ENCODE measurements around the gene SLC4A7.
"Not testable (repeated sequence)": the region's sequence is repeated elsewhere in the genome, so short reads cannot be mapped to it uniquely, and the experiment has no call there.

Gene SLC4A7

GRCh38 chr3:27484015-27484844 lies at the start of gene SLC4A7:
Gene SLC4A7 (minus strand): TSS chr3:27484384. CDS start chr3:27484126, 258 bp downstream.
- DNase-seq = peak; percentile 99

DNA sequence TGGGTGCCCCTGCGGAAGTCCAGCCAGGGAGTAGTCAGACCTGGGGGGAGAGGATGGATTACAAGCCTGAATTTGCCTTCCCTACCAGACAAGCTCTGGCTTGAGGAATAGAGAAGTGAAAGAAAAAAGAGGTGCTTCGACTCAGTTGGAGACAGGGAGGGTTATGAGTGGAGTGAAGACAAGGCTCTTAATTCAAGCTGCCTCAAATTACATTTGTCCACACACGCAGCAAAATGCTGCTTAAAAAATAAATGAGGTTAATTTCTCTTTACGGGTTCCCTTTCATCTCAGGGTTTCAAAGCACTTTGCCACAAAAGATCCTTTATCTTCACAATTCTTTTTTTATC lies 49.0 kb upstream of the SLC4A7 start:
- DNase-seq = no peak

GRCh38 chr3:27532426-27533260 lies 48.5 kb upstream of the SLC4A7 start:
- no peak for DNase-seq

DNA sequence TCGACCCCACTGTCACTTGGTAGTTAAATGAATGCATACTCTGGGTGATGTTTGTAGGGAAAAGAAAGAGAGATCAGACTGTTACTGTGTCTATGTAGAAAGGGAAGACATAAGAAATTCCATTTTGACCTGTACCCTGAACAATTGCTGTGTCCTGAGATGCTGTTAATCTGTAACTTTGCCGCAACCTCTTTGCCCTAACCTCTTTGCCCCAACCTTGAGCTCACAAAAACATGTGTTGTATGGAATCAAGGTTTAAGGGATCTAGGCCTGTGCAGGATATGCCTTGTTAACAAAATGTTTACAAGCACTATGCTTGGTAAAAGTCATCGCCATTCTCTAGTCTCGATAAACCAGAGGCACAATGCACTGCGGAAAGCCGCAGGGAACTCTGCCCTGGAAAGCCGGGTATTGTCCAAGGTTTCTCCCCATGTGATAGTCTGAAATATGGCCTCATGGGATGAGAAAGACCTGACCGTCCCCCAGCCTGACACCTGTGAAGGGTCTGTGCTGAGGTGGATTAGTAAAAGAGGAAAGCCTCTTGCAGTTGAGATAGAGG lies 47.1 kb upstream of the SLC4A7 start:
- not testable (repeated sequence) for DNase-seq

DNA sequence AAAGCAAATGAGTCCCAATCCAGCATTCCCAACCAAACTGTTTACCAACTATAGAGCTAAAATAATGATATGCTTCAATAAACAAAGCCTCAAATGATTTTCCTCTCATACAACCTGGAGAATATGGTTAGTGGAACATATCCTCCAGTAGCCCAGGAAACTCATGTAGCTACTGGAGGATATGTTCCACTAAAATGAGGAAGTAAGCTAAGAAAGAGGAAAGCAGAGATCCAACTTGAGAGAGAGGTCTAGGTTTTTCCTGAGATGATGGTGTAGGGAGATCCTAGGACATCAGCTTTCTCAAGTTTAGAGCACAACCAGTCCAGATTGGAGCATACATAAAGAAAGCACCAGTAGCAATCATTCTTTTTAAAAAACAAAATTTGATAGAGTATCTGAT lies 44.6 kb upstream of the SLC4A7 start:
- no peak for DNase-seq

DNA sequence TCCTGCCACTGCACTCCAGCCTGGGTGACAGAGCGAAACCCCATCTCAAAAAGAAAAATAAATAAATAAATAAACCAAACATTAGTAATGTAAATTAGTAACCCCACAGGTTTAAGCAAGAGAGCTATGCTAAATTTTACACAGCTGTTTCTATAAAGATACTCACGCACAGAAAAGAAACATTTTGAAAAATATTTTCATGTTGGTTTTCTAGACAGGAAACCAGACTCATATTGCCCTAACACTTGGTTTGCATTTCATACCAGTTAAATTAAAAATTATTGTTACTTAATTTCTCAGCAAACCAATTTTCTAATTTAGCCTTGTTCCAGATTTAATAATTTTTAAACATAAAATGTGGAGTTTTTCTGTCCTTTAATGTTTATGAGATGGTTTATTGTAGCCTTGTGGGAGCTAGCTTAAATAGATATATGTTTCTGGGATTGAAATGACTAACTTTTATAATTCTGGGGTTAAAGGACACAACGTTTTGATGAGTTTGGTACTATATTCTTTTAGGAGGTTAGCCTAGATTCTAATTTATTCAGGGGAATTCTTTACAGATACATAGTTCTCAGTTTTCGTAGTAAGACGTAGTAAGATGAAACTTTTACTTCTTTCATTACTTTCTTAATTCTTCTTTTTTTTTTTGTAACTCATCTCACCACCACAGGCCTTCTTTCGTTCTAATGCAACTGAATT lies 42.6 kb upstream of the SLC4A7 start:
- DNase-seq = no peak

- no peak for DNase-seq
Measured at GRCh38 chr3:27521872-27522265, 37.7 kb upstream of the SLC4A7 start.

DNA sequence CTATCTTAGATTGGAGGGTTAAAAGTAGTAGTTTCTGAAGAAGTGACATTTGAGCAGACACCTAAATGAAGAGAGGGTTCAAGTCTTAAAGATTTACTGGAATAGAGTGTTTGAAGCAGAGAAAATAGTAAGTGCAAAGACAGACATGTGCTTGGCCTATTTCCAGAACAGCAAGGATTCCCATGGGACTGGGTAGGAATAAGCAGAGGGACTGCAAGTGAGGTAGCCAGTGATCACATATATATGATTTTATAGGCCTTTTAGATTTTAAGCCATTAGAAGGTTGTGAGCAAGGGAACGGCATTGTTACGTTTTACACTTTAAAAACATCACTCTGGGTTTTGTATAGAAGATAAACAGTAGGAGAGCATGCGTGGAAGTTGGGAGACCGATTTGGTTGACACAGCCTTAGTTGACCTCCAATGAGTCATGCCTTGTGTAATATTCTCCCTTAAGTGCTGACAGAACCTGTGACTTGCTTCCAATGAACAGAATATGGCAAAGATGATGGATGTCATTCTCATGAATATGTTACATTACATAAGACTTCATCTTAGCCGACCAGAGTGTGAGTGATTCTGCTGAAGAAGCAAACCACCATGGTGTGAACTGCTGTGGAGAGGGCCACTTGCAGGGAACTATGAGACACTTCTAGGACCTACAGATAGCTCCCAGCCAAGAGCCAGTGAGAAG lies 37.1 kb upstream of the SLC4A7 start:
- DNase-seq = no peak

DNA sequence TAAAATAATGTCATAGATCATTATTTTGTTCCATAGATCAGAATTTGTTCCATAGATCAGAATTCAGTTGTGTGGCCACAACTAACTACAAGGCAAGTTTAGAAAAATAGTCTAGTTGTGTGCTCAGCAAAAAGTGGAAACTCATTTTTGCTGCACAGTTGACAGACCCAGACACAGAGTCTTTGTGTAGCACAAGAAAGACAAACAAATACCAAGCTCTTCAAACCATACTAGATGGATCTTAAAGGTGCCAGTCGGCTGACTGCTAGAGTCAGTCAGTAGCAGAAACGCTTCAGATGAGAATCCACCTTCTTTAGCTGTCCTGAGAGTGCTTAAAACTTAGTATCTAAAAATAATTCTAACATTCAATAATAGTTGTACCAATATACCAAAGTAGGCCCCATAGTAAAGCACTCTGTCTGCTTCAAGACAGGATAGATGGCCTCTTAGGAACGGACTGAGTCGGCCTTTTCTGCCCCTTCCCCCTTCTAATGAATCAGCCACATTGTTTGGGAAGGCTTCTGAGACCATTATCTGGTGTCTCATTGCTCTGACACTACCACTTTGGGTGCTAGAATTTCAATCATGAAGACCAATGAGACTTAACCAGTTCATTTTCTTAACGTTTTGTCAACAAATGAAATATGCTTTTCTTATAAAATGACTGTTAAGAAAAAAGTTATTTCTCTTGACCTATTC lies 27.7 kb upstream of the SLC4A7 start:
- no peak for DNase-seq

- no peak for DNase-seq
Measured at GRCh38 chr3:27509376-27509775, 25.2 kb upstream of the SLC4A7 start.

GRCh38 chr3:27508424-27508823 lies 24.2 kb upstream of the SLC4A7 start:
- no peak for DNase-seq

DNA sequence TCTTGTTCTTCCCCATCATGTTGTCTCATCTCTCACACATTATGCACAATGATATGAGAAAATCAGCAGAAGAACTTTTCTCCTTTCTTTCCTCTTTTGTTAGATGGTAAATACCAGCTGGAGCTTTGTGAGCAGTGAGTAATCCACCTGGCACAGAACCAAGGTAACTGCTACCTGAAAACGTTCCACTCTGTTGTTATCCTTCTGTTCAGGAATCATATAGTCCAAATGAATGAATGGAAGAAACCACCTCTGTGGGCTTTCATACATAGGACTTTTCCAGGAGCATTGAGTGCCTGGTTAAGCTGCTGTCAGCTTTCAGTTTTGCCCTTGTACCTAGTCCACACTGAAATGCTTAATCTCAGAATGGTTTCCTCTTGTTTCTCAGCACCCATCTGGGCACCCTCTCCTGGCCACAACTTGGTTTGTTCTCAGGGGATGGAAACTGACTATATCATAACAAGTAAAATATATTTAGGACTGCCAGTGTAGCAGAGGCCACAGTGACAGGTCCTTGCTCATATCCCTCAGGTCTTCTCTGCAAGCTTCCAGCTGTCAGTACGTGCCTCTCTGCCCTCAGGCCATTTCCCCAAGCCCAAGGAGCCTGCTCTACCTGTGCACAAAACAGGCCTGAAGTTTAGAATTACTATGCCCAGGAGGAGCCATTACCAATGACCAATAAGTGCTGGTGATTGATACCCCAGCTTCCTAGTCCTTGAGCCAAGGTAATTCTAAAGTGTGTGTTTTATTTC lies 23.5 kb upstream of the SLC4A7 start:
- no peak for DNase-seq

- no peak for DNase-seq
Measured at GRCh38 chr3:27507111-27507510, 22.9 kb upstream of the SLC4A7 start.

DNA sequence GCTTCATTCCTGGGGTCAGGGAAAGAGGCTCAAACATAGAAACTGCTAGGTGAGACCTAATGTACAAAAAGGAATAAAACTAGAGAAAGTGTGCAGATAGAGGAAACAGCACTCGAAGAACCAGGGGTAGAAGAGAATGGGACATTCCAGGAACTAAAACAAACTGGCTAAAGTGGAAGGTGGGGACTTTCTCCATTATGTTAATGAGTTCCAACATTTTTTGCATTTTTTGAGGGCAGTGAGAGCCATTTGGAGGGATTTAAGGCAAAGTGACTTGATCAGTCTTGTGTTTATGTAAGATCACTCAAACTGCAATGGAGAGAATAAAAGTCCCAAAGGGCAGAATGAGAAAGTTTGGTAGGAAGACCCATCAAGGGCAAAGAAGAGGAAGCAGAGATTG lies 20.6 kb upstream of the SLC4A7 start:
- no peak for DNase-seq

DNA sequence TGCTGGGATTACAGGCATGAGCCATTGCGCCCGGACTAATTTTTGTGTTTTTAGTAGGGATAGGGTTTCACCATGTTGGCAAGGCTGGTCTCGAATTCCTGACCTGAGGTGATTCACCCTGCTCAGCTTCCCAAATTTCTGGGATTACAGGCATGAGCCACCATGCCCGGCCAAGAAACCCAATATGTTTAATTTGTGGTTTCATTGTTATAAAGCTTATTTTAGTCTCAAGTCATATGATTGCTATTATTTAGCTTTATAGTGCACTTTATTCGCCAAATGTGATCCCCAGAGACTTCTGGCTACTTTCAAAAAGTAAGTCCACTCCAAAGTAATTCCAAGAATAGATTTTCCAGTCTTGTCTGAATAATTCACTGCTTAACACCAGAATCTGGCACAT lies 19.3 kb upstream of the SLC4A7 start:
- DNase-seq = no peak

- DNase-seq = no peak
Measured at GRCh38 chr3:27501759-27502158, 17.6 kb upstream of the SLC4A7 start.

DNA sequence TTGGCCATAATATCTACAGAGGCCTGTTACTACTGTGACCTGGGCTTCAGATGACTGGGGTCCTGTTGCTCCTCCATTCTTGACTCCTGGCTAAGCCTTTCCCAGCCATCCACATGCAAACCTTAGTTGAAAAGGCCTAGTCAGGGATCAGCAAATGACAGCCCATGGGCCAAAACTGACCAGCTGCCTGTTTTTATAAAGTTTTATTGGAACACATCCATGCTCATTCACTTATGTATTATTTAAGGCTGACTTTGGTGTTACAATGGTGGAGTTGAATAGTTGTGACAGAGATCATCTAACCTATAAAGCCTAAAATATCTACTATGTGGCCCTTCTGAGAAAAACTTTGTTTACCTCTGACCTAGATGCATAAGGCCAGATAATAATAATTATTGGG lies 16.8 kb upstream of the SLC4A7 start:
- DNase-seq = no peak

DNA sequence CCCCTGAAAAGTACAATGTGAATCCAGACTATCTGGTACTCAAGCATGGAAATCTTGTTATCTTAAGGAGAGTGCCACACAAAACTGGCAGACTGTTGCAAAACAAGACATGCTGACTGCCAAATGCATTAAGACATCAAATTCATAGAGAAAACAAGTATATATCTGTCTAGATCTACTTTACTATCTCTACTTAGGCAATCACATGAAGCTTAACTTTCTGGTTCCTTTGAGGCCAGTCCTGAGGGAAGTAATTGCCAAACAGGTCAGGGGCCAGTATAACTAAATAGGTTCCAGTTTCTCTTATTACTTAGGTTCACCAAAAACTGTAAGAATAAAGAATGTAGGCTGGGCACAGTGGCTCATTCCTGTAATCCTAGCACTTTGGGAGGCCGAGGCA lies 15.9 kb upstream of the SLC4A7 start:
- no peak for DNase-seq

DNA sequence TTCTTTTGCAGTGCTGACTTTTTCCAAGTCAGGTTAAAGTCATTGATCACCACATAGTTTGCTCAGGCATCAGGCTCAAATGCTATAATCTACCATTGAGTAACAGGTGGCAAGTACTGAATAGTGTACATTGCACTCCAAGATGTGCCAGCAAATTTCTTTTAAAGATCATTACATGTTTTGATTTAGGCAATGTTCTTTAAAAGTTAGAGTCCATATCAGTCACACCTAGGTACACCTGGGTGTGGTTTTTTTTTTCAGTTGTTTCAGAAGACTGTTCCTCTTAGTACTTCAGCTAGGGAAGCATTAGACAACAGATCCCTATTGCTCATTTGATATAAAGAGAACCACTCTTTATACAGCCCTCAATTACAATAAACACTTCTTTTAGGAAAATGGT lies 10.6 kb upstream of the SLC4A7 start:
- no peak for DNase-seq

- DNase-seq = no peak
Measured at GRCh38 chr3:27488821-27489220, 4.6 kb upstream of the SLC4A7 start.

DNA sequence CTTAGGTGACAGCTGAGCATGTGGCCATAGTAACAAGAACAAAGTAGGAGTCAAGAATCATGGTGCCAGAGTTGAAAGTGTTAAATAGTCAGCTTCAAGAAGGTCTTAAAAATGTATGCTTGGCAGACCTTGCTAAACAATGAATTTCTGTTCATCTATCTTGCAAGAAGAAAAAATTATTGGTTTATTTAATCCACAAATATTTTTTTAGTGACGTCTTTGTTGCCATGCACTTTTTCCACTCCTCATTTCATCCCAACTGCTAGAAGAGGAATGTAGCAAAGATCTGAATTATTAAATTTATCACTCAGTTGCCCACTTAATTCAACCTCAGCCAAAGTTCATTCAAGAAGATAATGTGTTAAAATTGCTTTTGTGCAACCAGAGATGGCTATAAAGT lies 3.2 kb upstream of the SLC4A7 start:
- DNase-seq = no peak

Data from activated CD8-positive, alpha-beta memory T cell treated with anti-CD3 and anti-CD28 coated beads, Interleukin-2, amount 50 U/mL, for 48 hours (primary cell).